Ovary (tissue), 9 donors: Measurements from ENCODE around the gene DUOXA2. TPM values are rescaled to one million over a fixed set of nuclear protein-coding genes. Genes with fewer than 3 reads are reported as not detected.

Experiments used
- DNase-seq, 5 donors: peaks; one replicate each; pipeline ENCODE4 v3.0.0-alpha.2; 2019 to 2020
- H3K27ac ChIP-seq, 2 donors: fragments of 200-600 bp; one replicate each; pipeline versions ENCODE4 v1.5.1 to v1.8.0; 2019 to 2022
- H3K27me3 ChIP-seq: fragments of 200-600 bp; one replicate; pipeline ENCODE4 v1.8.0; 2022
- H3K36me3 ChIP-seq: fragments of 200-600 bp; sonication (generic); one replicate; pipeline ENCODE4 v1.5.1; 2019
- H3K4me1 ChIP-seq: one replicate; pipeline ENCODE4 v1.8.1; 2013; ENCODE audit warnings: mild to moderate bottlenecking, moderate library complexity; ENCODE audit not compliant: insufficient read depth
- H3K4me3 ChIP-seq: fragments of 200-600 bp; sonication (generic); one replicate; pipeline ENCODE4 v1.5.1; 2017
- H3K9me3 ChIP-seq, 2 donors: fragments of 200-600 bp in 1 of 2; sonication (generic) in 1 of 2; one replicate each; pipeline versions ENCODE4 v1.5.1 to v1.8.1; 2013 to 2019; ENCODE audit warnings: mild to moderate bottlenecking in 1 of 2, moderate library complexity in 1 of 2
- EP300 ChIP-seq: sonication (generic); formaldehyde crosslinking; IDR thresholded peaks from one replicate; pipeline ENCODE4 v1.6.1; 2017; ENCODE audit warnings: antibody characterized with exemption
- POLR2A ChIP-seq: fragments of 450-650 bp; IDR thresholded peaks from one replicate; pipeline ENCODE4 v1.6.1; 2017; ENCODE audit warnings: antibody characterized with exemption, mild to moderate bottlenecking, moderate library complexity
- whole genome bisulfite sequencing, 3 donors: extraction: QIAGEN DNeasy Blood & Tissue Kit in 1 of 3; methylation state at CpG; one replicate each; pipeline versions ENCODE4 v1.1.5 to v1.1.7; 2013 to 2017; 5-methylcytosine and 5-hydroxymethylcytosine counted together
- intact Hi-C, 4 donors: fragments of 100-400 bp; cut with DNase I; formaldehyde crosslinking; loops; one replicate each; pipeline versions ENCODE4 v1.11.0 to v1.15.1; 2022 to 2023
- polyA plus RNA-seq, 2 donors: library from polyadenylated mRNA; stranded (reverse); fragments of 200-250 nt in 1 of 2; fragments of 350-450 nt in 1 of 2; fragmentation: Illumina TruSeq in 1 of 2; extraction: RNeasy Lipid Tissue Mini Kit (QIAGEN cat#74804) in 1 of 2; gene quantifications; one replicate each; pipeline ENCODE4 v1.2.3, GENCODE V29; 2013 to 2014
- total RNA-seq, 7 donors: library from RNA; depleted of rRNA in 2 of 7; stranded (reverse); fragments of >200 nt in 2 of 7; fragmentation: NEBNext Ultra II Directional in 3 of 7; extraction: Animal tissue kit (Norgen Biotek cat#: 25700) in 3 of 7; gene quantifications; one replicate each; pipeline versions ENCODE4 v1.1.0 to v1.2.4, GENCODE V29; 2016 to 2023
- TF ChIP-seq, protein P1 (sequence below), 3 donors: fragments of 450-650 bp in 2 of 3; fragments of 200-600 bp in 1 of 3; IDR thresholded peaks; one replicate each; pipeline versions ENCODE4 v1.5.1 to v1.8.0; 2016 to 2022; ENCODE audit warnings: antibody characterized with exemption in 3 of 3, mild to moderate bottlenecking in 1 of 3
- donor health status: DM: no; HTN: no; CAD: no; lungs with moderate emphysema.
- donor health status: DM: no; HTN: no; CAD: no.
- donor health status: Bipolar disorder and iron deficiency.
- donor health status: DM: yes; HTN: yes; CAD: no.
- donor health status: DM: no; HTN: no; CAD: no.
- donor health status: DM: yes; HTN: yes; CAD: no.

DUOXA2 gene
- total and polyA plus RNA-seq, 9 donors, result 0.17 to 0.18 TPM; not detected in 7

DNA sequence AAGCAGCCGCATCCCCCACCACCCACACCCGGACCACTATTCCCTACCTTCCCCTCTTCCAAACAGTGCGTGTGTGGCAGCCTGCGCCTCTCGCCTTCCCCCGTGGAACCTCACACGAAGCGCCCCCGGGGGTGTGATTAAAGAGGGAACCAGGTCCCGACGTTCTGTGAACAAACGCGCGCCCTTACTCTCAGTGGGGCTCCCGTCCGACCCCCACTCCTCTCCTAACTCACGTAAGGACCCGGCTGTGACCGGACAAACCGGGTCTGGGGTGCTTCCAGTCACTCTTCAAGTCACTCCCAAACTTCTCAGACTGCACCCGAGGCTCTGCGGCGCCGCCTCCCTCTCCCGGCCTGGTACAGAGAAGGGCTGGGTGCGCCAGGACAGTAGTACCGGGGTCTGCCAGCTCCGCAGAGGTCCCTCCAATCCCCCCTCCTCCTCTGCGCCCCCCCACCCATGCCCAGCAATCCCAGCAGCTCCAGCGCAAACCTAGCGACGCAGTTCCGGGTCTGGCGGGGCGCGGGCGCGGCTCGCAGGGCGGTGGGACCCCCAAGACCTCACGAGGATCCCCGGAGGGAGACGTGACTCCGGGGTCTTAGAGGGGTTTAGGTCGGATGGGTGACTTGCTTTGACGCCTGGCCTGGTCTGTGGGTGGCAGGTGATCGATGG lies 15.0 kb downstream of the DUOXA2 start:
- no peaks in the 10 kb centered on the region for H3K9me3 ChIP-seq
- peaks cover 5% of the 10 kb centered on the region for H3K4me1 ChIP-seq
- H3K27me3 ChIP-seq, result no peaks in the 10 kb centered on the region
- 3 to 5% (median 4%) methylated on average over 29 to 47 of the region's 47 CpGs for WGBS, 3 donors
- no peak overlapping the region for H3K27ac ChIP-seq
- H3K4me3 ChIP-seq, result no peak overlapping the region
- H3K36me3 ChIP-seq, result no peaks in the 10 kb centered on the region
- no peak for DNase-seq
- intact Hi-C loops, result no loop called here
- TF ChIP-seq POLR2A, result no peak
- TF ChIP-seq, protein P1, sequence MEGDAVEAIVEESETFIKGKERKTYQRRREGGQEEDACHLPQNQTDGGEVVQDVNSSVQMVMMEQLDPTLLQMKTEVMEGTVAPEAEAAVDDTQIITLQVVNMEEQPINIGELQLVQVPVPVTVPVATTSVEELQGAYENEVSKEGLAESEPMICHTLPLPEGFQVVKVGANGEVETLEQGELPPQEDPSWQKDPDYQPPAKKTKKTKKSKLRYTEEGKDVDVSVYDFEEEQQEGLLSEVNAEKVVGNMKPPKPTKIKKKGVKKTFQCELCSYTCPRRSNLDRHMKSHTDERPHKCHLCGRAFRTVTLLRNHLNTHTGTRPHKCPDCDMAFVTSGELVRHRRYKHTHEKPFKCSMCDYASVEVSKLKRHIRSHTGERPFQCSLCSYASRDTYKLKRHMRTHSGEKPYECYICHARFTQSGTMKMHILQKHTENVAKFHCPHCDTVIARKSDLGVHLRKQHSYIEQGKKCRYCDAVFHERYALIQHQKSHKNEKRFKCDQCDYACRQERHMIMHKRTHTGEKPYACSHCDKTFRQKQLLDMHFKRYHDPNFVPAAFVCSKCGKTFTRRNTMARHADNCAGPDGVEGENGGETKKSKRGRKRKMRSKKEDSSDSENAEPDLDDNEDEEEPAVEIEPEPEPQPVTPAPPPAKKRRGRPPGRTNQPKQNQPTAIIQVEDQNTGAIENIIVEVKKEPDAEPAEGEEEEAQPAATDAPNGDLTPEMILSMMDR (IDR thresholded peaks at IDR 0.05), result no peak
- no peak for TF ChIP-seq EP300

DNA sequence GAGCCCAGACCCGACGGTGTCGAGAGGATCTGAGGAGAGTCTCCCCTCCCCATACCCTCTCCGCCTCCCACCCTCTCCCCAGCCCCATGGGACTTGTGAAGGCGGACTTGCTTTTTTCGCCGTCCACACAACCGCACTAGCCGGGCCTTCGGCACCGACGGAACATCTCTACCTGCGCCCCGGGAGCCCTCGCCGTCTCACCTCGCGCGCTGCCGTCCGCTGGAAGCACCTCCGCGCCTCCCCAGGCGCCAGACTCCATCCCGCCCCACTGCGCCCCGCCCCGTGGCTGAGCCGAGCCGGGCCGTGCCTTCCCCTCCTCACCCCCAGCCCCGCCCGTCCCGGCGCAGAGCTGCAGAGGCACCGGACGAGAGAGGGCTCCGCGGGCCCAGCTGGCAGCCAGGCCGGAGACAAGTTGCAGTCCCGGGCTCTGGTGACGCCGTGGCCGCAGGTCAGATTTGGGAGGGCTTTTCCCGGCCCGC lies 15.6 kb downstream of the DUOXA2 start, which contains the start of the genes DUOX1 and DUOXA1:
DUOX1 (plus strand) TSS at position 344 of the 479 bp plus-strand sequence. CDS start 1,973 bp downstream, outside the sequence.
DUOXA1 (minus strand) TSS at position 229 of the 479 bp plus-strand sequence. CDS start 6,865 bp downstream, outside the sequence.
- H3K36me3 ChIP-seq, result no peaks in the 10 kb centered on the region
- peak within 1 kb of the TSS; percentile 0 for H3K4me3 ChIP-seq
- H3K27ac ChIP-seq, result no peak within 1 kb of the TSS
- intact Hi-C loops, result no loop called here
- DNase-seq, result no peak
- TF ChIP-seq POLR2A, result no peak
- TF ChIP-seq, protein P1 (IDR thresholded peaks at IDR 0.05), result no peak
- no peaks in the 10 kb centered on the region for H3K27me3 ChIP-seq
- H3K9me3 ChIP-seq, result no peaks in the 10 kb centered on the region
- WGBS, 3 donors, result 1 to 2% (median 2%) methylated on average over 36 to 46 of the region's 46 CpGs
- H3K4me1 ChIP-seq, result peaks cover 5% of the 10 kb centered on the region

DNA sequence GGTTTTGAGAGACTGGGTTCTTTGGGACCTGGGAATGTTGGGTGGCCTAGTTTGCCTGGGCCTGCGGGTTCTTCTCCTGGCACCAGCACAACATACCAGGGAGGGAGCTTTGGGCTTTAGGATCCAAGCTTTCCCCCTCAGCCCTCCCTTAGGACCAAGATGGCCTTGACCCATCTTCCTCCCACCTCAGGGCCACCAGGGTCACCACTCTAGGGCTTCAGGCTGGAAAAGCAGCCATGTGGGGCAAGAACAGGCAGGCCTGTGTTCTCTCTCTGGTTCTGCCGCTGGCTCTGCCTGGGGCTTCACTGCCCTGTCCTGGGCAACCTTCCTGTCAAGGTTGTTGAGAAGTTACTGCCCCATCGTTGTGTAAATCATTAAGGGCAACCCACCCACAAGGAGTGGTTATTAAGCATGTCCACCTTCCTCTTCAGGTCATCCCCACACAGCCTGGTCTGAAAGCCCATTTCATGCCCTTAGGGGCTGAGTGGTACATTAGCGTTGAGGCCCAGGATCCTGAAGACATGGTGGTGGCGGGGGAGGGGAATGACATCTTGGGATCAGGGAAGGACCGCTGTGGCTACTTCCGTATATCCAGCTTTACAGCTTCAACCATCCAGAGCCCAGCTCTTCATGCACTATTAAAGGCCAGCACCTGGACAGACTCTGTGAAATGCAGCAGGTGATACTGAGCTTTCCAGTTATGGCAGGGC lies 16.3 kb downstream of the DUOXA2 start:
- no peak overlapping the region for H3K27ac ChIP-seq
- H3K4me3 ChIP-seq, result peak overlapping the region; percentile 0
- WGBS, 3 donors, result 83 to 84% (median 83%) methylated on average over 7 of the region's 7 CpGs
- no peaks in the 10 kb centered on the region for H3K27me3 ChIP-seq
- DNase-seq, result no peak
- intact Hi-C loops, result no loop called here
- peaks cover 5% of the 10 kb centered on the region for H3K4me1 ChIP-seq
- TF ChIP-seq, protein P1 (IDR thresholded peaks at IDR 0.05), result no peak
- TF ChIP-seq EP300 (no peak), POLR2A (no peak)
- no peaks in the 10 kb centered on the region for H3K9me3 ChIP-seq
- no peaks in the 10 kb centered on the region for H3K36me3 ChIP-seq

DNA sequence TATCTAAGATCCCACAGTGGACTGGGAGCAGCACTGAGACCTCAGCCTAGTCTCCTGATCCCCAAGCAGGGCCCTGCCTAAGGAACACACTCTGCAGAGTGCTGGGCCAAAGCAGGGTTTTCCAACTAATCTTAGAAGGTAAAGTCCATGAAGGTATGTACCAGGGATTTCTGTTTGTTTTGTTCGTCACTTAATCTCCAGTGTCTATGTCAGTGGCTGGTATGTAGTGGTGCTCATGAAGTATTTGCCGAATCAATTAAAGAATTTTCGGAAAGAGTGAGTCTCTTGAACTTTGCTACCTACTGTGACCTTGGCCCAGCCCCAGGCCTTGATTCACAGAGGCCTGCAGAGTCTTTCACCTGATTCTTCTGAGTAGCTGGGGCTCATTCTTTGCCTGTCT lies 17.4 kb downstream of the DUOXA2 start:
- intact Hi-C loops, result no loop called here
- Histone ChIP-seq H3K9me3 (no peaks in the 10 kb centered on the region), H3K27me3 (no peaks in the 10 kb centered on the region), H3K4me1 (peaks cover 5% of the 10 kb centered on the region), H3K27ac (no peak overlapping the region), H3K4me3 (no peak overlapping the region), H3K36me3 (no peaks in the 10 kb centered on the region)
- TF ChIP-seq EP300, result no peak
- no peak for TF ChIP-seq POLR2A
- TF ChIP-seq, protein P1 (IDR thresholded peaks at IDR 0.05), result no peak
- no peak for DNase-seq
- WGBS, 3 donors, result 85 to 96% (median 93%) methylated on average over 3 of the region's 3 CpGs
